ENCODE measurements around the gene VPREB1.
"Not testable (repeated sequence)": the region's sequence is repeated elsewhere in the genome, so short reads cannot be mapped to it uniquely, and the experiment has no call there.

GRCh38 chr22:22260586-22260985 is 16.0 kb downstream of the VPREB1 start:
- TF ChIP-seq CTCF (conservative IDR thresholded peaks at IDR 0.05; ENCODE audit: low read depth, low read length); EZH2 (IDR thresholded peaks at IDR 0.05; ENCODE audit: low read length, unreplicated experiment): not testable (repeated sequence)
